Stimulated activated CD8-positive, alpha-beta memory T cell treated with anti-CD3 and anti-CD28 coated beads, Interleukin-2, amount 100 ng/mL, for 1 hour (primary cell): ENCODE measurements around the gene CDC16.

Experiments
- DNase-seq, 2 donors: peaks; one replicate each; pipeline ENCODE4 v3.0.0-alpha.2; 2020; ENCODE audit warnings: low read depth in 2 of 2

Gene CDC16

DNA sequence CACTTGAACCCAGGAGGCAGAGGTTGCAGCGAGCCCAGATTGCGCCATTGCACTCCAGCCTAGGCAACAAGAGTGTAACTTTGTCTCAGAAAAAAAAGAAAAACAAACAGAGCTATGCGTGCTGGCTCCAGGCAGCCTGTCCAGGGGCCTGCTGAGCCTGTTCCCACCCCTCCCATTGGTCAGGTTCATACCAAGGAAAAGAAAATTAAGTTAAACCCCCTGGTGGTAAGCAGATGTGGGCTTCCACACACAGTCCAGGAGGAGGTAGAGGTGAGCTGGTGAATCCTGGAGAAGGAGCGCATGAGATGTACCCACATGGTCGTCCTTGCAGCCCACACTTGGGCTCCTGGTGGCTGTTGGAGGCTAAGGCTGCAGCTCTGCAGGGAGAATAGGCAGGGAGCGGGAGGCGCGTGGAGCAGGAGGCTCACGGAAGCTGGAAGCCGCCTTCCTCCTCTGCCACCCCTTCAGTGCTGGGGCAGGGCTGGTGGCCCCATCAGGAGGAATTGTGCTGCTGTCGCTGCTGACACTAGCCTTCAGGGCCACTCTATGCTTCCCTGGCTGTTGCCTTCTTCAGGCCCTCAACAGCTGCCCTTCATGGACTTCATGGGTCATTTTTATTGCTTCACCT is 69.1 kb downstream of the CDC16 start:
- no peak for DNase-seq

DNA sequence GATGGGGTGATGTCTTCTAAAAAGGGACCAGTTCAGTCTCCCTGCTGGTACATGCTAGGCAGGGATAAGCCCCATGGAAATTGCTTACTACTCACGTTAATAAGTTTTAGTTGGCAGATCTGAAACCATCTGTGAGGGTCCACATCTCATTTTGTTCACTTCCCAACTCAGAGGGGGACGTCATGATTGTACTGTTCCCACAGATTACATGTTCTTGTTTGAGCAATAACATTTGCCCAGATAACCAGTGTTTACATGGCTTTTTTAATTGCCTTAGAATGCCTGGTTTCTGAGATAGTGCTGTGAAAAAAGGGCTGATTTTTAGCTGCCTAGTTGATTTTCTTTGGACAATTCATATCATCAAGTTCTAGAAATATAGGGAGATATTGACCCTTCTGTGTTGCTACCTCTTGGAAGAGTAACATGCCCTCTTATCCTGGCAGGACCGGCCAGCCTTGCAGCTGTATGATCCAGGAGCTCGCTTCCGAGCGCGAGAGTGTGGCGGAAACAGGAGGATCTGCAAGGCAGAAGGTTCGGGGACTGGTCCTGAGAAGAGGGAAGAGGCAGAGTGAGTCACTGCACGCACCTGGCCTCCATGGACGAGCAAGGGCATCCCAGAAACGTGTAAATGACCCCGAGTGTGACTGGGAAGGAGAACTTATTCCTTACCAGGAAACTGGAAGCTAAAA is 69.8 kb downstream of the CDC16 start:
- DNase-seq: no peak

DNA sequence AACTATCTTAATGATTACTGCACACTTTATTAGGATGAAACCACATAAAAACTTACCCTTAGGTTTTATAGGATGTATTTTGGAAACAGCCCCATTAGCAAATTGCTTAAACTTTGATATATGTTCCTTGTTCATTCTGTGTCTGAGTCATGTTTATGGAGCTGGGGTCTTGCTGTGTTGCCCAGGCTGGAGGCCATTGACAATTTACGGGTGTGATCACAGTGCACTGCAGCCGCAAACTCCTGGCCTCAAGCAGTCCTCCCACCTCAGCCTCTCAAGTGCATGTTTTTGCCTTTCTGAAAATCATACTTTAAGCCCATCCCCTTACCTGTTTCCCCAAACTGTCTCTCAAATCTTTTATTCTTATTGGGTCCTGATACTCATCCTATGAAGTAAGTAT is 74.4 kb downstream of the CDC16 start:
- DNase-seq: no peak

DNA sequence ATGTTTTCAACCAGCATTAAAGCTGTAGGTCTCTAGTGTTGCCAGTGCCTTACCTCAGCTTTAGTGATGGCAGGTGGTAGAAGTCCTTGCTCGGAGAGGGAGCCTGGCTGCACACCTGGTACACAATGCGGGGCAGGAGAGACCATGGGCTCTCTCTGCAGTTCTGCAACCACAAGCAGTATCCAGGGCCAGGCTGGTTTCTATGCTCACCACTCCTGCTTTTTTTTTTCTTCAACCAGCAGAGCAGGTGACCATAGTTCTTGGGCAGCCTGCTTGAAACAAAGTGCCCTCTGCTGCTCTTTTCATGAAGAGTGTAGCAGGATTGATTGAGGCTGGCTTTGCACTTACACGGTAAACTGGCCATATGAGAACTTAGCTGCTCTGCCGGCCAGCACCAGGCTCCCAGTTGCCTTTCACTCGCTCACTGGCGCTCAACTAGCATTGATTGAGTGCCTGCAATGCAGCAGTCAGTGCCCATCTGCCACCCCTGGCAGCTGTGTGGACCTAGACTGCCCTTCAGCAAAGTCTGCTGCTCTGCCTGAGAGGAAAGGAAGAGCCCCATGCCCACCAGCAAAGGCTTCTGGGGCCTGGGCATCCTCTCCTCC is 75.2 kb downstream of the CDC16 start:
- DNase-seq: no peak

DNA sequence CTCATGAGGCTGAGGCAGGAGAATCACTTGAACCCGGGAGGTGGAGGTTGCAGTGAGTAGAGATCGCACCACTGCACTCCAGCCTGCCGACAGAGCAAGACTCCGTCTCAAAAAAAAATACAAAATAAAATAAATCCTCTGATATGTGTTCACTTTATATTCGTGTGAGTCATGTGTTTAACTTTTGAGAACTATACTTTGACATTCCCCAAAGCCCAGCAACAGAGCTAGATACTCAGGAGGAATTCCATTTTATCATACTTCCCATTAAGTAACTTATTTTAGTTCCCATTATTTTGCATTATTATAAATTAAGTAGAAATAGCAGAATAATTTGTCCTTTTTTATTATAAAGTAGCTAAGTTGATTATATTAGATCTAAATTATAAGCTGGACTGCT is 76.3 kb downstream of the CDC16 start:
- no peak for DNase-seq

DNA sequence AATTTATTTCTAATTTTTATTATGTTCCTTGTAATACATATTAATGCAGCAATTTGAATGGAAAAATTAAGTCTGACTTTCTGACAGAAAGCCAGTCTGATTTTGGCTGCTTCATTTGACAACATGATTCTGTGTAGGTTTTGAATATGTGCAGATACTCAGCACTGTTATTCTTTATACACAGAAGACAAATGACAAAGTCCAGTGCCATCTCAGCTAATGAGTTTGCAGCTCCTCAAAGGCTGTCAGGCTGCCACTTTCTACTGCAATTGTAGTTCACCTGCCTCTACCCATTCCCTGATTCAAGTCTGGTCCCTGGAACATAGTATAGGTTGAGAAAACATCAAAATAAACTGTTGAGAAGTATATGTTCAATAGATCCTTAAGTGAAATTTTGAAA is 76.7 kb downstream of the CDC16 start:
- no peak for DNase-seq

DNA sequence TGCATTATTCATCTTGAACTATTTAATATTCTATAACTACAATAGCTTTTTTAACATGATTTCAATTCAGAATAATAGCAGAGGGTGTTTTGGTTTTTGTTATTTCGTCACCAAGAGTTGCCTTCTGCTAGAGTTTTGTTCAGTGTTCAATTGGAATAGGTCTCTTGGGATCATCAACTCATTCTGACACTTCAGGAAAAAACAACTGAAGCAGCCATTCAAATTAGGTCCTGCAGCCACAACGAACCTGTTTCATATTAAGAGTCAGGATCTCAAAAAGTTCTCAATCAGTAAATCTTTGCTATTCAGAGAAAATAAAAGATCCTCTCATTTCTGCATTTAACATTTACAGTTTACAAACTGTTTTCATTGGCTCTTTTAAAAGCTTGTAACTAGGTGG is 77.2 kb downstream of the CDC16 start:
- DNase-seq: no peak

DNA sequence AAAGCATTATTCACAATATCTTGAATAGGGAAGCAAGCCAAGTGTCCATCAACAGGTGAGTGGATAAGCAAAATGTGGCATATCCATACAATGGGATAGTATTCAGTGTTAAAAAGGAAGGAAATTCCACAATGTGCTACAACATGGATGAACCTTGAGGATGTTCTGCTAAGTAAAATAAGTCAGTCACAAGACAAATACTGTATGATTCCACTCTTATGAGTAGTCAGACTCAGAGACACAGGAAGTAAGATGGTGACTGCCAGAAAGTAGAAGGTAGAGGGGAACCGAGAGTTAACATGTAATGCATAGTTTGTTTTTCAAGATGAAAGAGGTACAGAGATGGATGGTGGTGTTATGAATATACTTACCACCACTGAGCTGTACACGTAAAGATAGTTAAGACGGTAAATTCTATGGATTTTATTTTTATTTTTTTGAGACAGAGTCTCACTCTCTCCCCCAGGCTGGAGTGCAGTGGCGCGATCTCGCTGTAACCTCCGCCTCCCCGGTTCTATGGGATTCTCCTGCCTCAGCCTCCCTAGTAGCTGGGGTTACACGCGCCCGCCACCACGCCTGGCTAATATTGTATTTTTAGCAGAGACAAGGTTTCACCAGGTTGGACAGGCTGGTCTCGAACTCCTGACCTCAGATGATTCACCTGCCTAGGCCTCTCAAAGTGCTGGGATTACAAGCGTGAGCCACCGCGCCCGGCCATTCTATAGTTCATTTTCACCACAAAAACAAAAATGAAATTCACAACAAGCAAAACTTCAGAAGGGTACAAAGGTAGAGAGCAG is 78.6 kb downstream of the CDC16 start:
- no peak for DNase-seq

DNA sequence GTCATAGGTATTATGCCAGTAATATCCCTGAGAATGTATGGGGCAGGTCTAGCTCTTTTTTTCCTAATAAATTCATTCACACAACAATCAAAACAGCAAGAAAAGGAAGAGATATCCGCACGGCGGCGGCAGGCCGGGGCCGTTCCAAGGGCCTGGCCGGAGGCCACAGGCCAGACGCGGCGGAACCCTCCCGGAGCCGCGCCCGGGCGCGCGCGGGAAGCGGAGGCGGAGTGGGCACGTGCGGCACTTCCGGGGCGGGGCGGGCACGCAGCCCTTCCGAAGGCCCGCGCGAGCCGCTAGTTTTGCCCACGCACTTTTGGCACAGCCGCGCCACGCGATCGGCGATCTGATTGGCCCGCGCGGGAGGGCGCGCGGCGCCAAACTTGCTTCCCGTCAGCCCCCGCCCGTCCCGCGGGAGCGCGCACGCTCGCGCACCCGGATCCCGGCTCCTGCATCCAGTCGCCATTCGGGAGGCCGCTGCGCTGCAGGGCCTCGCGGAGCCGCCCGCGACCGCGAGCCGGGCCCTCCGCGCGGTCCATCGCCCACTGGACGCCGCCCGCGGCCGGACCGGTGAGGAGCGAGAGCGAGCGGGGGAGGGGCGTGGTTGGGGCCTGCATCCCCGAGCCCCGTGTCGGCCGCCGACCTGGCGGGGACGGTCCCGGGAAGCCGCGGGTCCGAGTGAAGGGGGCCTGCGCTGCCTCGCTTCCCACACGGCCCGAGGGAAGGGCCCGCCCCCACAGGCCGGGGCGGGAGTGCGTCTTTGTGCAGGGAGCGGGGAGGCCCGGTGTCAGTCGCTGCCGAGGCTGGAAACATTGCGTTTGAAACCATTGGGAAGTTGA is 79.6 kb downstream of the CDC16 start, which contains the start of gene CHAMP1:
Gene CHAMP1 (plus strand): TSS at position 430 of the 839 bp plus-strand sequence. CDS start 9,340 bp downstream, outside the sequence.
- peak; percentile 79 to 81 for DNase-seq

DNA sequence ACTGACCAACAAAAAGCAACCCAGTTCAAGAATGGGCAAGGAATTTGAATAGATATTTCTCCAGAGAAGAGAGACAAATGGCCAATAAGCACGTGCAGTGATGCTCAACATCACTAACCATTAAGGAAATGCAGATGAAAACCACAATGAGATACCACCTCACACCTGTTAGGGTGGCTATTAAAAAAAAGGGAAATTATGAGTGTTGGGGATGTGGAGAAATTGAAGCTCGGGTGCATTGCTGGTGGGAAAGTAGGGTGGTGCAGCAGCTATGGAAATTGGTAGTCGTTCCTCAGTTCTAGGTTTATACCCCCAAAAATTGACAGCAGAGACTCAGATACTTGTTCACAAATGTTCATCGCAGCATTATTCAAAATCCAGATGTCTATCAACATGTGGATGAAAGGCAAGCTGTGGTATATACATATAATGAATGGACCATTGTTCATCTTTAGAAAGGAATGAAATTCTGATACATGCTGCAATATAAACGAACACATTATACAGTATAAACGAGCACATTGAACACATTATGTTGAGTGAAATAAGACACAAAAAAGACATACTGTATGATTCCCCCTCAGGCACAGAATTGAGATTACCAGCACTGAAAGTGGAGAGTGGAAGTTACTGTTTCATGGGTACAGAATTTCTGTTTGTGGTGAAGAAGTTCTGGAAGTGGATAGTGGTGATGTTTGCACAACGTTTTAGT is 80.5 kb downstream of the CDC16 start:
- no peak for DNase-seq

DNA sequence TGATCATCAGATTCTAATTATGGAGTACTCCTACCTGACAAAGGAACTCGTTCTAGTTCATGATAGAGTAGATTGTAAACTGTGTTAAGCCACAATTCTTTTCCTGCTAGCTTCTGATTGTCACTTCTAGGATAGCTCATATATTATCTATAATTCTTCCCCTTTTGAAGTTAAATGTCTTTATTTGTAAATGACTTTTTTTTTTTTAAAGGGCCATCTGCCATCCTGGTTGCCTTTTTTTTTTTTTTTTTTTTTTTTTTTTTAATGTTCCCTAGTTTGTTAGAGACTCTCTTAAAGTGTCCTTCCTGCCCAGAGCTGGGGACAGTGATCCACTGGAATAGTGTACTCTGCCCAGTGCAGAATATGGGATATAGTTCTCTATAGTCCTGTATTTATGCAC is 83.9 kb downstream of the CDC16 start:
- no peak for DNase-seq

DNA sequence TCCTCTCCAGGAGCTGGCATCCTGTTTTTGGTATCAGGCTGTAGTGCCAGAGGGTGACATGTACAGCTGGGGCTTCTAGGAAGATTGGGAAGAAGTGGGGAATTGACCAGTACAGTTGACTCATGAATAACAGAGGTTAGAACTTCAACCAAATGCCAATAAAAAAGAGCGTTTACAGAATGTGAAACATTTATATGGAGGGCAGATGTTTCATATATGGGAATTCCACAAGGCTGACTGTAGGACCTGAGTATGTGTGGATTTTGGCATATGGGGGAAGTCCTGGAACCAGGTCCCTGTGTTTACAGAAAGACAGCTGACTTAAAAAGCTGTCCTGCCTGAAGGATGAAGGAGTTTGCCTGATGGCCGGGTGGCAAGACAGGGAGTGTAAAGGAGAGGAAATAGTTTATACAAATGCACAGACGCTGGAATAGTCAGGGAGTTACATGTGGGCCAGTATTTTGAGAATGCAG is 84.8 kb downstream of the CDC16 start:
- no peak for DNase-seq

DNA sequence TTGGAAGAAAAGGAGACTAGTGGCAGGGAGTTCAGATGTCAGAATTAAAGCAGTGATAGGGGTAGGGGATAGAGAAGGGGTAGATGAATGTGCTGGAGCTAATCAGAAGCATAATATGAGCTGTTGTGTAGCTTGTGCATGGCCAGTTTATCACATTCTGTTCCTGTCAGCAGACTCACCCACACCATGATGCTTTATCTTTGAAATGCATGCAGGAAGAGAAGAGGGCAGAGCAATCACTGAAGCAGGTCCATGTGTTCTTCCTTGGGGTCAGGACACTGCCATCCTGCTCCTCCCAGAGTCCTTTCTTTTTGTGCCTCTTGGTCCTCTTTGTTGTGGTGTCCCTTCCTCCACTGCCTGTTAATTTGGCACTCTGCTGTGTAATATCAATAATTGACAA is 85.4 kb downstream of the CDC16 start:
- DNase-seq: no peak

DNA sequence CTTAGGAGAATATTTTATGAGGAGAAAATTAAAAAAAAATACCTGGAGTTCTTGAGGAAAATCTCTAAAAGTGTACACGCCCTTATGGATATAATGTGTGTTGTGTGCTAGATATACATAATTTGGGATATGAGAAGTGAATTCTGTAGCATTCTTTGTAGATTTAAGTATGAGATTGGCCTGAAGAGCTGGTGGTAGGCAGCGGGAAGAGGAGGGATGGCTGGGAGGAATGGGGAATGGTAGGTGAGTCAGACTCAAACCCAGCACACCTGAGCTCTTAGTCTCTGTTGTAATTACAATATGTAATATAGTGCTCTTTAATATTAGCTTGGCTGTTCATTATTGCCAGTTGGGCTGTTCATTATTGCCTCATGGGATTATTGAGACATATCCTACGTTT is 86.6 kb downstream of the CDC16 start:
- DNase-seq: no peak
